ENCODE measurements around the gene KYNU. TPM values are rescaled to one million over a fixed set of nuclear protein-coding genes. Genes with fewer than 3 reads are reported as not detected.

The KYNU gene
- total RNA-seq, 1 experiment from 2014 or later = 0.37 TPM

- no peaks in the 10 kb centered on the region for H3K27me3 ChIP-seq (ENCODE audit: insufficient read depth, low read length)
- Mint-ChIP-seq H3K27me3 (ENCODE audit: low read depth) (no peaks in the 10 kb centered on the region), H3K4me1 (peaks cover 6 to 9% of the 10 kb centered on the region in 2 experiments), H3K27ac (peak overlapping the region in 1 of 3 experiments; percentile 24; a peak in 1 of 7 replicates), H3K4me3 (no peak overlapping the region), H3K36me3 (ENCODE audit: insufficient read depth in 1 of 3, low read depth in 3 of 3) (no peaks in the 10 kb centered on the region), H3K9me3 (no peaks in the 10 kb centered on the region; a peak in 1 of 5 replicates)
- no peak overlapping the region for H4K91ac ChIP-seq (ENCODE audit: insufficient read length, low read depth, low read length)
- no peak overlapping the region for H3K56ac ChIP-seq (ENCODE audit: insufficient read length, low read depth, low read length)
- H3K9ac ChIP-seq (ENCODE audit: extremely low read depth, insufficient read length, low read length) = no peak overlapping the region
- no peaks in the 10 kb centered on the region for H3K23me2 ChIP-seq (ENCODE audit: insufficient read length, low read depth, low read length, poor library complexity, severe bottlenecking)
- no peak overlapping the region for H3K27ac ChIP-seq (ENCODE audit: insufficient read length, low read depth, low read length)
- no peaks in the 10 kb centered on the region for H3K4me1 ChIP-seq (ENCODE audit: insufficient read depth, low read length)
- no peaks in the 10 kb centered on the region for H4K20me1 ChIP-seq (ENCODE audit: control insufficient read depth, insufficient read depth, insufficient read length)
- no peak for DNase-seq
- no peak for TF ChIP-seq CTCF (conservative IDR thresholded peaks at IDR 0.05)
- H2AFZ ChIP-seq (ENCODE audit: low read length) = no peak overlapping the region
- no peaks in the 10 kb centered on the region for H3K79me1 ChIP-seq (ENCODE audit: insufficient read depth, low read depth, low read length, poor library complexity, severe bottlenecking)
- H3K4ac ChIP-seq (ENCODE audit: low read depth, low read length) = no peak overlapping the region
- 0 out of 2 replicates have a peak, but pooled peaks cover 1% of the 10 kb centered on the region for H3K79me2 ChIP-seq (ENCODE audit: insufficient read depth, low read length)
- no peak overlapping the region for H3T11ph ChIP-seq (ENCODE audit: low read length)
- H3K18ac ChIP-seq (ENCODE audit: insufficient read length, low read depth, low read length) = no peak overlapping the region
- H2BK15ac ChIP-seq (ENCODE audit: low read depth, low read length) = no peak overlapping the region
- no peak overlapping the region for H2BK5ac ChIP-seq (ENCODE audit: insufficient read length, low read length)
- H3K14ac ChIP-seq (ENCODE audit: insufficient read depth, low read length) = no peak overlapping the region
- H3K4me2 ChIP-seq (ENCODE audit: insufficient read depth, insufficient read length, low read length) = no peak overlapping the region
- H4K8ac ChIP-seq (replicated peaks; ENCODE audit: insufficient read length, low read depth, low read length) = no peak overlapping the region
- no peaks in the 10 kb centered on the region for H3K9me3 ChIP-seq (ENCODE audit: control insufficient read depth, low read depth, low read length)
- H2BK20ac ChIP-seq (ENCODE audit: low read depth, low read length, poor library complexity, severe bottlenecking) = no peak overlapping the region
- no peak overlapping the region for H2BK12ac ChIP-seq (ENCODE audit: insufficient read length, low read depth, low read length)
- H2BK120ac ChIP-seq (ENCODE audit: low read depth, low read length, poor library complexity, severe bottlenecking) = no peak overlapping the region
- H2AK5ac ChIP-seq (ENCODE audit: insufficient read length, low read length) = no peak overlapping the region
- no CpG with 5 or more reads among the region's 1 CpG for WGBS (ENCODE audit: extremely low coverage, insufficient read length, low lambda C conversion rate)
- no peak overlapping the region for H4K5ac ChIP-seq (ENCODE audit: insufficient read length, low read depth, low read length)
- H3K23ac ChIP-seq (ENCODE audit: insufficient read length, low read depth, low read length) = no peak overlapping the region
These were observed 65.2 kb downstream of the KYNU start for GRCh38 chr2:142942690-142943089.

All from H9 (cell line).